Peyer's patch (tissue), 4 donors: Measurements from ENCODE around the gene GABRR3.

Experiments used
- POLR2A ChIP-seq, 2 donors: fragments of 450-650 bp; IDR thresholded peaks; one replicate each; pipeline ENCODE4 v1.5.1; 2017; ENCODE audit warnings: antibody characterized with exemption in 2 of 2, mild to moderate bottlenecking in 2 of 2, moderate library complexity in 2 of 2
- TF ChIP-seq, protein P1 (sequence below), 6 experiments: fragments of 450-650 bp in 4 of 6; fragments of 200-600 bp in 2 of 6; sonication (generic) in 1 of 6; IDR thresholded peaks; one replicate each; pipeline ENCODE4 v1.5.1; 2017 to 2019; ENCODE audit warnings: antibody characterized with exemption in 6 of 6, mild to moderate bottlenecking in 3 of 6, moderate library complexity in 1 of 6

DNA sequence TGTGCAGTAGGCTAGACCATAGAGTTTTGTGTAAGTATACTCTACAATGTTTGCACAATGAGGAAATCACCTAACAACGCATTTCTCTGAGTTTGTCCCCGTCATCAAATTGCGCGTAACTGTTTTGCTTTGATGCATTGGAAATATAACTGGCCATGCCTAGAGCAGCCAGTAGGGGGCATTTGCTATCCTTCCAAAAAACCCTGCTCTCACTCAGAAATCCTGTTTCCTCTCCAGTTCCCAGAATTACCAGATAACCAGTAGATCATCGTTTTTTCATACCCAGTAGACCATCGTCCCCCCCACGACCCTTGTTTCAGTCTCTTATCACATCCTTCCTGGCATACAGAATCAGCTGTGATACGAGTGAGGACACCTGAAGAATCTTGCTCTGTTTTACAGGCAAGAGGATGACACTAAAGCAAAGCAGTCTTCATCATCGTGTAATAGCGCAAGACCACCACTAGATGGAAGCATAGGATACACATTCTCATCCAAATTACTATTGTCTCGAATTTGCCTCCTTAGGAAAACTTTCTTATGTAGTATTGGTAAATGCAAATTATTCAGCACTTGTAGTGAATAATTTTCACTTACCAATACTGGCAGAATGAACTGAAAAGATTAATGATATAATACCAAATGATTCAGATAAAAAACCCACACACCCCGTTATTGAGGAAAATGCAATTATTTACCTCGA, 4.4 kb upstream of the GABRR3 start:
- TF ChIP-seq, protein P1, sequence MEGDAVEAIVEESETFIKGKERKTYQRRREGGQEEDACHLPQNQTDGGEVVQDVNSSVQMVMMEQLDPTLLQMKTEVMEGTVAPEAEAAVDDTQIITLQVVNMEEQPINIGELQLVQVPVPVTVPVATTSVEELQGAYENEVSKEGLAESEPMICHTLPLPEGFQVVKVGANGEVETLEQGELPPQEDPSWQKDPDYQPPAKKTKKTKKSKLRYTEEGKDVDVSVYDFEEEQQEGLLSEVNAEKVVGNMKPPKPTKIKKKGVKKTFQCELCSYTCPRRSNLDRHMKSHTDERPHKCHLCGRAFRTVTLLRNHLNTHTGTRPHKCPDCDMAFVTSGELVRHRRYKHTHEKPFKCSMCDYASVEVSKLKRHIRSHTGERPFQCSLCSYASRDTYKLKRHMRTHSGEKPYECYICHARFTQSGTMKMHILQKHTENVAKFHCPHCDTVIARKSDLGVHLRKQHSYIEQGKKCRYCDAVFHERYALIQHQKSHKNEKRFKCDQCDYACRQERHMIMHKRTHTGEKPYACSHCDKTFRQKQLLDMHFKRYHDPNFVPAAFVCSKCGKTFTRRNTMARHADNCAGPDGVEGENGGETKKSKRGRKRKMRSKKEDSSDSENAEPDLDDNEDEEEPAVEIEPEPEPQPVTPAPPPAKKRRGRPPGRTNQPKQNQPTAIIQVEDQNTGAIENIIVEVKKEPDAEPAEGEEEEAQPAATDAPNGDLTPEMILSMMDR (IDR thresholded peaks at IDR 0.05) = peak; percentile 65 to 89 (median 83)
- no peak for TF ChIP-seq POLR2A (IDR thresholded peaks at IDR 0.05)
